ENCODE results near the gene FAM83E.

Gene FAM83E

GRCh38 chr19:48614436-48615230, at the start of gene FAM83E:
FAM83E (minus strand) TSS chr19:48615076; CDS start chr19:48613372, 1,704 bp downstream.
- H3K4me3 ChIP-seq (replicated peaks; ENCODE audit: low read depth, low read length) = no peak within 1 kb of the TSS
- TF ChIP-seq, protein P1, sequence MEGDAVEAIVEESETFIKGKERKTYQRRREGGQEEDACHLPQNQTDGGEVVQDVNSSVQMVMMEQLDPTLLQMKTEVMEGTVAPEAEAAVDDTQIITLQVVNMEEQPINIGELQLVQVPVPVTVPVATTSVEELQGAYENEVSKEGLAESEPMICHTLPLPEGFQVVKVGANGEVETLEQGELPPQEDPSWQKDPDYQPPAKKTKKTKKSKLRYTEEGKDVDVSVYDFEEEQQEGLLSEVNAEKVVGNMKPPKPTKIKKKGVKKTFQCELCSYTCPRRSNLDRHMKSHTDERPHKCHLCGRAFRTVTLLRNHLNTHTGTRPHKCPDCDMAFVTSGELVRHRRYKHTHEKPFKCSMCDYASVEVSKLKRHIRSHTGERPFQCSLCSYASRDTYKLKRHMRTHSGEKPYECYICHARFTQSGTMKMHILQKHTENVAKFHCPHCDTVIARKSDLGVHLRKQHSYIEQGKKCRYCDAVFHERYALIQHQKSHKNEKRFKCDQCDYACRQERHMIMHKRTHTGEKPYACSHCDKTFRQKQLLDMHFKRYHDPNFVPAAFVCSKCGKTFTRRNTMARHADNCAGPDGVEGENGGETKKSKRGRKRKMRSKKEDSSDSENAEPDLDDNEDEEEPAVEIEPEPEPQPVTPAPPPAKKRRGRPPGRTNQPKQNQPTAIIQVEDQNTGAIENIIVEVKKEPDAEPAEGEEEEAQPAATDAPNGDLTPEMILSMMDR (IDR thresholded peaks at IDR 0.05; ENCODE audit: low read length, missing control alignments) = no peak
- DNase-seq (ENCODE audit: low read depth) = no peak

DNA sequence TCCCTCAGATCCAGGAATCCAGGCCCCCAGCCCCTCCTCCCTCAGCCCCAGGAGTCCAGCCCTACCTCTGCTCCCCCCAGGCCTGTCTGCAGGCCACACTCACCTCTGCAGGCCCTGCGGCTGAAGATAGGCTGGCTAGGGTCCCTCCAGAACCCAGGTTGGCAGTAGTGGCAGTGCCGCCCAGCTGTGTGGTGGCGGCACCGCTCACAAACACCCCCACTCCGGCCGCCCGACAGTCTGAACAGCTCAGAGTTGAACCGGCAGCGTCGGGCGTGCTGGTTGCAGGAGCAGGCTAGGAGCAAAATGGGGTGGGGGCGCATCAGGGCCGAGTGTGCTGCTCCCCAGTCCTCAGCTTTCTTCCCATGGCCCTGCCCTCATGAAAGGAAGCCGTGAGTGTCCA, 49.6 kb upstream of the FAM83E start:
- no peak for DNase-seq (ENCODE audit: low read depth)
- TF ChIP-seq, protein P1 (IDR thresholded peaks at IDR 0.05; ENCODE audit: low read length, missing control alignments) = no peak
- no peak overlapping the region for H3K4me3 ChIP-seq (replicated peaks; ENCODE audit: low read depth, low read length)

DNA sequence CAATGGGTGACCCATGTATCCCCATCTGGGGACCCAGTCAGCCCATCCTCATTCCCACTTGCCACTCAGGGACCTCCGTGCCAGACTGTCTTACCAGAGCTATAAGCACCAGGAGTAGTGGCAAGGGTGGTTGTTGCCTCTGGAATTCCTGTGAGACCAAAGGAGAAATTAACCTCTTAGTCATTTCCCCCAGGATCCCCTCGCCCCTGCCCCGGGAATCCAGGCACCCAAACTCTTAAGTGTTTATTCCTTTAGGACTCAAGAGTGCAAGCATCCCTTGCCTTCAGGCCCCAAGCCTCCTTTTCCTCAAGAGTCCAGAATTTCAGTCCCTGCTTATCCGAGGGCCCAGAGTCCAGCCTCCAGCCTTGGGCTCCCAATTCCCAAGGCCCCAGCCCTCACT, 48.8 kb upstream of the FAM83E start:
- no peak for DNase-seq (ENCODE audit: low read depth)
- TF ChIP-seq, protein P1 (IDR thresholded peaks at IDR 0.05; ENCODE audit: low read length, missing control alignments) = no peak
- no peak overlapping the region for H3K4me3 ChIP-seq (replicated peaks; ENCODE audit: low read depth, low read length)

DNA sequence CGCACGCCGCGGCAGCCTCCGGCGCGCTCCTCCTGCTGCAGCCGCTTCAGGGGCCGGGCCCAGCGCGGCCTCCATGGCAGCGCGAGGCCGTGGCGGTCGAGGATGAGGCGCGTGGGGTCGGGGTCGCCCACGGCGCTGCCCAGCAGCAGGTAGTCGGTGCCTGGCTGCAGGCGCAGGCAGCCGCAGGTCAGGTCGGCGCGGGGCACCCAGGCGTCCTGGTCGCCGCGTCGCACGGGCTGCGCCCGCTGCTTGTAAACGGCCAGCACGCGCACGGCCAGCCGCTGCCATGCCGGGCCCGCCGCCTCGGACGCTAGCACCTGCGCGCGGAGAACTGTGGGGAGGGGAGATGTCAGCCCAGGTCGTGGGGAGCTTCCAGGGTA, 46.8 kb upstream of the FAM83E start:
- H3K4me3 ChIP-seq (replicated peaks; ENCODE audit: low read depth, low read length) = no peak overlapping the region
- TF ChIP-seq, protein P1 (IDR thresholded peaks at IDR 0.05; ENCODE audit: low read length, missing control alignments) = no peak
- no peak for DNase-seq (ENCODE audit: low read depth)

DNA sequence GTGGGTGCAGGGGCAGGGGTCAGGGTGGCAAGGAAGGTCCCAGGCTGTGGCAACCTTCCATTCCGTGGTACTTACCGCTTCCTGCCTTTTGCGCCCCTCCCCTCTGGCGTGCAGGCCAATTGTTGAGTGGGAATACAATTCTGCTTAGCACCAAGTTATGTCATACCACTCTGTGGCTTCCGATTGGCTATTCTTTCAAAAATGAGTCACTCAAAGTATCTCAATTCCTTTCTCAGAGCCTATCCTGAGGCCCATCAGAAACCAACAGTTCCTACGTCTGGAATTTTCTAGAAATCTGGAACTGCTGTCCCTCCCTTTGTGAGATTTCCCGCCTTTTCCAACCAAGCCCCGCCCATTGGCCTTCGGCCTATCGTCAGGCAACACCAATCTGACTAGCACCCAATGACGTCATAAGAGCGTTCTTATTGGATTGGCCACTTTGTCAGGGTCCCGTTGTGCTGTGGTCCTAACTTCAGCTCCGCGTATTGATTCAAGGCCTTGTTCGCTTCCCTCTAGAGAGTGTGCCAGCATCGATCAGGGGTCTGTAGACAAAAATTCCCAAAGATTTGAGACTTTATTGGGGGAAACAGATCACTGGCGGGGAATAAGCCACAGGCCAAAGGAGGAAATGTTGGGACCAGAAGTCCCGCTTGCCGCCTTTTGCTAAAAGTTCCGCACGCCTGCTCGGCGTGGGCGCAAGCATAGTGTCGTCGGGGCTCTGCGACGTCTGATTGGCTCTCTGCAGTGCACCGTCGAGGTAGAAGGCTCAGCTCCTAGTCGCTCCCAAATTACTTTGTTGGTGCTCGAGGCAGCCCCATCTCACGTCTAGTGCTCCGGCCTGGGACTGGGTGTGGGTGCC, 46.2 kb upstream of the FAM83E start:
- H3K4me3 ChIP-seq (replicated peaks; ENCODE audit: low read depth, low read length) = no peak overlapping the region
- peak; percentile 92 for DNase-seq (ENCODE audit: low read depth)

GRCh38 chr19:48659768-48660167, 44.9 kb upstream of the FAM83E start:
- peak; percentile 41 for DNase-seq (ENCODE audit: low read depth)
- TF ChIP-seq, protein P1 (IDR thresholded peaks at IDR 0.05; ENCODE audit: low read length, missing control alignments) = no peak
- H3K4me3 ChIP-seq (replicated peaks; ENCODE audit: low read depth, low read length) = no peak overlapping the region

More for the DNA sequence above, 46.2 kb upstream of the FAM83E start:
- TF ChIP-seq, protein P1 (IDR thresholded peaks at IDR 0.05; ENCODE audit: low read length, missing control alignments) = no peak
